ENCODE measurements around the gene USF3.

DNA sequence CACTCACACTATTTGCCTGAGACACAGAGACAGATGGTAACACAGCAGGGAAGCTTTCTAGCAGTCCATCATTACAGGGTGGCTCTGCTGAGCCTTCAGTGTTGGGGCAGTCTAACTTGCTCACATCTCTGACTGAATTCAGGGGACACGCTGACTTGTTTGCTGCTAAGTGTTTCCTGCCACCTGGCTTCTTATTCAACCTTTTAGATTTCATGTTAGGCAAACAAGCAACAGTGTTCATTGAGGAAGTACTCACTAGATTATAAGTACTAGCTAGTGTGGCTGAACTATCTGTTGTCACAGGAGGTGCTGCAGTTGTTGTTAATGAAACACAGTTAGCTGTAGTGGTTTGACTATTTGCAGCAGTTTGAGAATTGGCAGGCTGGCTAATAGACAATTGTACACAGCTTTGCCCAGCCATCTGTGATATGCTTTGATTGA, 37.3 kb downstream of the USF3 start:
- TF ChIP-seq POLR2AphosphoS5 (IDR thresholded peaks at IDR 0.05): no peak
- TF ChIP-seq, protein P1, sequence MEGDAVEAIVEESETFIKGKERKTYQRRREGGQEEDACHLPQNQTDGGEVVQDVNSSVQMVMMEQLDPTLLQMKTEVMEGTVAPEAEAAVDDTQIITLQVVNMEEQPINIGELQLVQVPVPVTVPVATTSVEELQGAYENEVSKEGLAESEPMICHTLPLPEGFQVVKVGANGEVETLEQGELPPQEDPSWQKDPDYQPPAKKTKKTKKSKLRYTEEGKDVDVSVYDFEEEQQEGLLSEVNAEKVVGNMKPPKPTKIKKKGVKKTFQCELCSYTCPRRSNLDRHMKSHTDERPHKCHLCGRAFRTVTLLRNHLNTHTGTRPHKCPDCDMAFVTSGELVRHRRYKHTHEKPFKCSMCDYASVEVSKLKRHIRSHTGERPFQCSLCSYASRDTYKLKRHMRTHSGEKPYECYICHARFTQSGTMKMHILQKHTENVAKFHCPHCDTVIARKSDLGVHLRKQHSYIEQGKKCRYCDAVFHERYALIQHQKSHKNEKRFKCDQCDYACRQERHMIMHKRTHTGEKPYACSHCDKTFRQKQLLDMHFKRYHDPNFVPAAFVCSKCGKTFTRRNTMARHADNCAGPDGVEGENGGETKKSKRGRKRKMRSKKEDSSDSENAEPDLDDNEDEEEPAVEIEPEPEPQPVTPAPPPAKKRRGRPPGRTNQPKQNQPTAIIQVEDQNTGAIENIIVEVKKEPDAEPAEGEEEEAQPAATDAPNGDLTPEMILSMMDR (IDR thresholded peaks at IDR 0.05): no peak
- no peak for TF ChIP-seq POLR2A (IDR thresholded peaks at IDR 0.05)

All from upper lobe of left lung (tissue), 4 donors.